Suprapubic skin (tissue), 4 donors: ENCODE data around the gene C19orf25.
"Not testable (repeated sequence)": the region's sequence is repeated elsewhere in the genome, so short reads cannot be mapped to it uniquely, and the experiment has no call there.

ENCODE experiments used
- CTCF ChIP-seq, 2 donors: fragments of 200-600 bp in 1 of 2; fragments of 450-650 bp in 1 of 2; sonication (generic) in 1 of 2; IDR thresholded peaks; one replicate each; pipeline ENCODE4 v1.5.1; 2016 to 2019; ENCODE audit warnings: antibody characterized with exemption in 2 of 2, mild to moderate bottlenecking in 1 of 2, moderate library complexity in 1 of 2
- EP300 ChIP-seq: sonication (generic); formaldehyde crosslinking; IDR thresholded peaks from one replicate; pipeline ENCODE4 v1.6.1; 2017; ENCODE audit warnings: antibody characterized with exemption
- POLR2AphosphoS5 ChIP-seq, 3 donors: sonication (generic); formaldehyde crosslinking; IDR thresholded peaks; one replicate each; pipeline ENCODE4 v1.6.1; 2017; ENCODE audit warnings: antibody characterized with exemption in 3 of 3

GRCh38 chr19:1439525-1440417 lies 39.2 kb downstream of the C19orf25 start:
- TF ChIP-seq CTCF (IDR thresholded peaks at IDR 0.05); POLR2AphosphoS5 (IDR thresholded peaks at IDR 0.05); EP300: not testable (repeated sequence)
